VCaP (cell line): ENCODE results near the gene GNB1L.

Experiments used
- H3K27ac ChIP-seq: fragments of 450-650 bp; 2 replicates; pipeline ENCODE4 v1.5.1; 2017
- CTCF ChIP-seq: fragments of 450-650 bp; conservative IDR thresholded peaks from 2 replicates; pipeline ENCODE4 v1.5.1; 2017; ENCODE audit warnings: mild to moderate bottlenecking, moderate library complexity

The GNB1L gene

DNA sequence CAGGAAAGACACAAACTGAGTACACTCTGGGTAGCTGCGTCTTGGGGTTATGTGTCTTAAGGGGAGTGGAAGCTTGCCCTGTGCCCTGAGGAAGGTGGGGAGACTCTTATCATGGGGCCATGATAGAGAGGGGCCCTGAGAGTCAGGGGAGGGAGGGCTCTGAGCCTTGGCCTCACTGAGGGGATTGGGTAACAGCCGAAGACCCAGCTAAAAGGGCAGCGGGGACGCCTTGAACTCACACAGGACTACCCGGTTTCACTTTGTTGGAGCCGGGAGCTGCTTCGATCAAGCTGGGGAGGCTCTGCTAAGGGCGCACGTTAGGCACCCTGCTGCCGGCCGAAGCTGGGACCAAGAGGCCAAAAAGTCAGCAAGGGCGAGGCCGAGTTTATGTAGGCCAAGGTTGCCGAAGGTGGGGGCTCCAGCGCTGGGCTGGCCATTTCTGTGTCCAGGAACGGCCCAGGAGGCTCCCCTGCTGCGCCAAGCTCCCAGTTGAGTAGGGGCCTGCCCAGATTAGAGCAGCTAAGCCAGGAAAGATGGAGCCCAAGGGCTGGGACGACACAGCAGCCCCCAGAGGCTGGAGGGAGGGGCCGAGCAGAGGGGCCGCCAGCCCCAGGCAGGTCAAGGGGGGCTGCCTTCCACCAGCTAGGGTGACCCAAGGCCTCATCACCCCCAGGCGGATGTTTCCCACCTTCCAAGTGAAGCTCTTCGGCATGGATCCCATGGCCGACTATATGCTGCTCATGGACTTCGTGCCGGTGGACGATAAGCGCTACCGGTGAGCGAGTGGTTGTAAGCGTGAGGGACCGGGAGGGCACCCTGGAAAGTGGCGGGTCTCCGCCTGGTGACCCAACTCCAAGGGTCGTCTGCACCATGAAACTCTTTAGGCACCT lies 91.9 kb downstream of the GNB1L start:
- H3K27ac ChIP-seq: peak overlapping the region; percentile 94
- TF ChIP-seq CTCF: no peak

GRCh38 chr22:19761725-19762567 lies 92.7 kb downstream of the GNB1L start:
- TF ChIP-seq CTCF: no peak
- H3K27ac ChIP-seq: peak overlapping the region; percentile 94

DNA sequence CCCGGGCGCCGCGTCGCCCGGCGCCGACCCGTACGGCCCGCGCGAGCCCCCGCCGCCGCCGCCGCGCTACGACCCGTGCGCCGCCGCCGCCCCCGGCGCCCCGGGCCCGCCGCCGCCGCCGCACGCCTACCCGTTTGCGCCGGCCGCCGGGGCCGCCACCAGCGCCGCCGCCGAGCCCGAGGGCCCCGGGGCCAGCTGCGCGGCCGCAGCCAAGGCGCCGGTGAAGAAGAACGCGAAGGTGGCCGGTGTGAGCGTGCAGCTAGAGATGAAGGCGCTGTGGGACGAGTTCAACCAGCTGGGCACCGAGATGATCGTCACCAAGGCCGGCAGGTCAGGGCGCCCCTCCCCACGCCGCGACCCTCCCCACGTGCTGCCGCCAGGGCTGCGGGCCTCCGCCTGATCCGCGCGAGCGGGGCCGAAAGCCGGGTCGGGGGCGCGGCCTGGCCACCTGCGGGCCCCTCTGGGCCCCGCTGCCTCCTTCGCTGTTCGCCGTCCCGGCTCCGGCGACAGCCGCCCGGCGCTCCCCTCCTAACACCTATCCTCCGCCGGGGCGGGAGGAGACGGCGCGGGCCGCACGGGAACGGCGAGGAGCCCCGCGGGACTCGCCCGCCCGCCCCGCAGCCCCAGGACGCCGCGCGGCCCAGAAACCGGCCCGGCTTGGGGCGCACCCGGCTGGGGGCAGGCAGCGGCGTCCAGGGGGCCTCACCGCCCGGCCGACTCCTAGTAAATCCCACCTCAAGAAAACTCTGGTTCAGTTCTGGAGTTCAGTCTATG lies 93.5 kb downstream of the GNB1L start:
- TF ChIP-seq CTCF: no peak
- H3K27ac ChIP-seq: peak overlapping the region; percentile 94

DNA sequence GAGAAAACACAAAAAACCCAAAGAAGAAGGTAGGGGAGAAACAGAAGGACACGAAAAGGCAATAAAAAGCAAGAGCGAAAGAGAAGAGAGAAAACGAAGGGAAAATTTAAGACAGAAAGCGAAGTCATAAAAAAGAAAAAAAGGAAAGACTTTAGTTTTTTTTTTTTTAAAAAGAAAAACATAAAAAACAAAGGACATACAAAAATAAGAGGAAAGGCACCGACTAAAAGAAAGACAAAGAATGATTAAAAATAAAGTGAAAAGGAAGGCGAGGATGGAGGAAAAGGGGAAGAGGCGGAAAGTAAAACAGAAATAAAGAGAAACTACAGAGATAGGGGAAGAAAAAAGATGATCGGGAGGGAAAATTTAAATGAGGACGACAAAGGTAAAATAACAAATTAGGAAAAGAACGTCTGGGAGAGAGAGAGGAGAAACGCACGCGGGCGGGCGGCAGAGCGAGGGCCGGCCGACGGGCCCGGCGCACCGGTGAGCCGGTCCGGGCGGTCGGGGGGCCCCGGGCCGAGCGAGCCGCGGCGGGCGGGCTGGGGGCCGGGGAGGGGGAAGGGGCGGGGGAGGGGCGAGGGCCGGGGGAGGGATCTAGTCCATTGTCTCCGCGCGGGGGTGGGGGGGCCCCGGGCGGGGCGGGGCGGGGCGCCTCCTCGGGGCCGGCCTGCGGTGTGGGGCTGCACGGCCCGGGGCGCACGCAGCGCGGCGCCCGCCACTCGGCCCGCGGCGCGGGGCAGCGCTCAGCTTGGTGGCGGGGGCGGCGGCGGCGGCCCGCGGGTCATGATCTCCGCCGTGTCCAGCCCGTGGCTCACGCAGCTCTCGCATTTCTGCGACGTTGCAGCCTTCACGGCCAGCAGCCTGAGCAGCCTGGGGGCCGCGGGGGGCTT lies 94.4 kb downstream of the GNB1L start, which contains the start of gene TBX1:
TBX1 (plus strand) TSS at position 721 of the 893 bp plus-strand sequence; CDS start at position 787, 66 bp downstream.
- no peak for TF ChIP-seq CTCF
- peak within 1 kb of the TSS; percentile 94 for H3K27ac ChIP-seq

DNA sequence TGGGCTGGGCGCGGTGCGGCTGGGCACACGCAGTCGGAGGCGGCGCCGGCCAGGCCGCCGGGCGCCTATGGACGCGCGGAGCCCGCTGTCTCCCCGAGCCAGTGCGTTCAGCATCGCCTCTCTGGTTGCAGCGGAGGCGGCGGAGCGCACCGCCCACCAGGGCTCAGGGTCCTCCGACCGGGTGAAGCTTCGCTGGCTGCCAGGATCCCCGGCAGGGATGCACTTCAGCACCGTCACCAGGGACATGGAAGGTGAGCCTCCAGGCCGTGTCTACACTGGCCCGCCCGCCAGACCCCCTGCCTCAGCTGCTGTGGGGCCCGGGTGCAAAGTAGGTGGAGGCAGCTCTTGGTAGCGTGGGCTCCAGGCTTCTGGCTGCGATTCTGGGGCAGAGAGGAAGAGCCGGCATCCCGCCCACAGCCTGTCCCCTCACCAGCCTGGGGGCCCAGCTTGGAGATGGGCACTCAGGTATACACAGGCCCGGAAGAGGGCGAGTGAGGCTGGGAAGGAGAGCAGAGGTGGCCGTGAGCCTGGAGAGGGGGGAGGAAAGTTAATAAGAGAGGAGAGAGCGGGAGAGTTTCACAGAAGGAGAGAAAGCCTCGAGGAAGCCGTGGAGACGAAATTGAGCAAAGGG lies 95.1 kb downstream of the GNB1L start:
- H3K27ac ChIP-seq: peak overlapping the region; percentile 94
- no peak for TF ChIP-seq CTCF

DNA sequence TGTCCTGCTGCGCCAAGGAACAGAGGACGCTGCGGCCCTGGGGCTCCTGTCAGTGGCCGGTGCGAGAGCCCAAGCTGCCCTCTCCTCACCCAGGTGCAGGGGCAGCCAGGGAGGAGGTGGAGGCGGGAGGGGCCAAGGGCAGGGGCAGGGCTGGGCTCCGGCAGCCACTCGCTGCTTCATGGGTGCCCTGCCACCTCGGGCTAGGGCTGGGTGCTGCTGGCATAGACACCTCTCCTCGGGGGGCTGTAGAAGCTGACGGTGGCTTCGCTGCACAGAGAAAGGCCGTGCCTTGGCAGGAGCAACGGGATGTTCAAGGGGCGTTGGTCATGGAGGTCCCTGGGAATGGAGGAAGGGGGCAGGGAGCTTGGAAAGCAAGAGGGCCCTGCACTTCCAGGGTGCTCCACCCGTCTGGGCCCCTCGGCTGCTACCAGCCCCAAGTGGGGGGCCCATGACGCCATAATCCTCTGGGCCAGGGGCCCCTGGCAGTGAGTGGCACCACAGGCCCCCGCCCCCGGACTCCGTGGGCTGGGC lies 95.7 kb downstream of the GNB1L start:
- peak overlapping the region; percentile 94; the same call in 1 of the 2 replicates for H3K27ac ChIP-seq
- no peak for TF ChIP-seq CTCF
